DOHH2 (cell line): ENCODE data around the gene SLC8A3.

Source experiments
- CTCF ChIP-seq: fragments of 200-600 bp; sonication (generic); IDR thresholded peaks from one replicate; pipeline ENCODE4 v1.5.1; 2014; ENCODE audit warnings: antibody characterized with exemption, mild to moderate bottlenecking, low read depth, low read length; ENCODE audit not compliant: poor library complexity, severe bottlenecking
- EZH2phosphoT487 ChIP-seq: fragments of 200-600 bp; sonication (generic); IDR thresholded peaks from 2 replicates; pipeline ENCODE4 v1.6.1; 2017; ENCODE audit warnings: borderline replicate concordance, mild to moderate bottlenecking, antibody characterized with exemption, low read length, moderate library complexity, mixed read lengths

- TF ChIP-seq CTCF (no peak), EZH2phosphoT487 (no peak)
Observed at GRCh38 chr14:70152704-70153103, 36.0 kb downstream of the SLC8A3 start.
